Effector CD4-positive, alpha-beta T cell (primary cell): ENCODE results near the gene MTHFD1.

ENCODE experiments used
- DNase-seq: peaks from one replicate; pipeline ENCODE4 v3.0.0-alpha.2; 2020

MTHFD1 gene

DNA sequence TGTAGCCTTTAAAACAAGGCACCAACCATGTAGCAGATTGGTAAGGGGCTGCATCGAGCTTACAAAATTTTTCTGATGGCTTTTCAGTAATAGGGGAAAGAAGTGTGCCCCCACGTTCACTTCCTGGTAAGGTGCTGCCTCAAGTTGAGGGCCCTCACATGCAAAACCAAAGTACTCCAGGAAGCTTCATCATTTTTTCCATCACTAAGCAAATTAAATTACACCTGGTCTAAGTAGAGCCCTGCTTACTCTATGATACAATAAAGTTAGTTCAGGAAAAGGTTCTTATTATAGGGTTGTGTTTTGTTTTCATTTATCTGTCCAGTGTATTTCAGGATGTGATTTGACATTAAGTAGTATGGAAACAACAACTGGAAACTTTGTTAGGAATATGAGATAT lies 62.1 kb downstream of the MTHFD1 start:
- no peak for DNase-seq

DNA sequence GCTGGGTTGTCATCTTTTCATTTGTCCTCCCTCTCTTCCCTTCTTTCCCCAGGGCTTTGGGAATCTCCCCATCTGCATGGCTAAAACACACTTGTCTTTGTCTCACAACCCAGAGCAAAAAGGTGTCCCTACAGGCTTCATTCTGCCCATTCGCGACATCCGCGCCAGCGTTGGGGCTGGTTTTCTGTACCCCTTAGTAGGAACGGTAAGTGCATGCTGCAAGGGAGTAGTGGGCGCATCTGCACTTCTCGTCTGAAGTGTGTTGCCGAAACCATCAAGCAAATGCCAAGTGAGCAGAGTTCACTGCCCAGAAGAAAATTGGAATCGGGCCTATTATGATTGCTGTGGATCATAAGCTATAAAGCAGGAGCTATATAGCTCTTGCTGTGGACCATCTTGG lies 66.5 kb downstream of the MTHFD1 start:
- no peak for DNase-seq

- no peak for DNase-seq
Observed at GRCh38 chr14:64459405-64460136, 71.4 kb downstream of the MTHFD1 start.

GRCh38 chr14:64461221-64461620 lies 73.1 kb downstream of the MTHFD1 start:
- no peak for DNase-seq

- DNase-seq = no peak
Observed at GRCh38 chr14:64463195-64463594, 75.0 kb downstream of the MTHFD1 start.

GRCh38 chr14:64463873-64464272 lies 75.7 kb downstream of the MTHFD1 start:
- no peak for DNase-seq

- no peak for DNase-seq
Observed at GRCh38 chr14:64464651-64465050, 76.5 kb downstream of the MTHFD1 start.

DNA sequence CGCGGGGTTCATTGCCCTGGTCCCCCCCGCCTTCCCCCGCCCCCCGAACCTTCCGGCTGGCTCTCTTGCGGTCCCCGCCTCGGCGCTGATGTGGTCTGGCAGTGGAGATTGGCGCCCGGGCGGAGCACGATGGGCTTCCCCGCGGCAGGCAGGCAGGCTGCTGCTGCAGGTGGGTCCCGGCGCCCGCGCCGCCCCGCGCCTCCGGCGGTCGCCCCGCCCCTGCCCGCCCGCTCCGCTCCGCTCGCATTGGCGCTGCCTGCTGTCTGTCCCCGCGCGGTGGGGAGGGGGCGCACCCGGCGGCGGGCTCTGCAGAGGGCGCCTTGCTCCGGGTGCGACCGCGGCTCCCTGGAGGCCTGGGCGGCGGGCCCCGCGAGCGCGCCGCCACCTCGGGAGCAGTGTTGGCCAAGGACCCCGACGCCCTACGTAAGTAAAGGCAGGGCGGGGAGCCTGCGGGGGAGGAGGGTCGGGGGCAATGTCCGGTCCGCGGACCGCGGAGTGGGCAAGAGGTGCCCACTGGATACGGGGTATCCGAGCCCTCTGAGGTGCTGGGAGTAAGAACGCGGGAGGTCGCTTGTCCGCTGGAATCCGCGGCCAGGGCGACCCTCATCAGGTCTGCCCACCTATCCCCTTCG lies 77.2 kb downstream of the MTHFD1 start, which contains the start of gene AKAP5:
TSS of gene AKAP5 (plus strand) at position 309 of the 632 bp plus-strand sequence. CDS start 2,896 bp downstream, outside the sequence.
- peak; percentile 61 for DNase-seq

- DNase-seq = no peak
Observed at GRCh38 chr14:64465831-64466554, 77.8 kb downstream of the MTHFD1 start.

- no peak for DNase-seq
Observed at GRCh38 chr14:64467101-64467500, 78.9 kb downstream of the MTHFD1 start.

GRCh38 chr14:64467566-64467965 lies 79.4 kb downstream of the MTHFD1 start:
- DNase-seq = no peak

DNA sequence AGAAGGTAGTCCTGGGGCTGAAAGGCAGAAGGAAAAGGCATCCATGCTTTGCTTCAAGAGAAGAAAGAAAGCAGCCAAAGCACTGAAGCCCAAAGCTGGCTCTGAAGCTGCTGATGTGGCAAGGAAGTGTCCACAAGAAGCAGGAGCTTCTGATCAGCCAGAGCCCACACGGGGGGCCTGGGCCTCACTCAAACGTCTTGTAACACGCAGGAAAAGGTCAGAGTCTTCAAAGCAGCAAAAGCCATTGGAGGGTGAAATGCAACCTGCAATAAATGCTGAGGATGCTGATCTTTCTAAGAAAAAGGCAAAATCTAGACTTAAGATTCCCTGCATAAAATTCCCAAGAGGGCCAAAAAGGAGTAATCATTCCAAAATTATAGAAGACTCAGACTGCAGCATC lies 80.3 kb downstream of the MTHFD1 start:
- DNase-seq = no peak

DNA sequence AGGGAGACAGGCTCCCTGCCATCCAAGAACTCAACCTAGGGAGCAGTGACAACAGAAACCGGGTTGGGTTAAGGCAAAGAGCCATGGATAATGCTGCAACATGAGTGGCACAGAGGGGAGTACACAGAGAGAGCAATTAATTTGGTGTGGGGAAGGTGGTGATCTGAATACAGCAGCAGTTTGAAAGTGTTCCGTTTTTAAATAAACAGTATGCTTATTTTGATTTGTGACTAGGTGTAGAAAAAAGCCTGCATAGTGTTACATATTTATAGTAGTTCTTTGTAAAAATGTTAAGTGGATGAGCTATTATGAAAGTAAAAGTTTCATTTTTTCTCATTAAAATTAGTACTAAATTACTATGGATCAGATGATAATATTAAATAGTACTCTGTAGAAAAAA lies 85.9 kb downstream of the MTHFD1 start:
- DNase-seq = no peak

DNA sequence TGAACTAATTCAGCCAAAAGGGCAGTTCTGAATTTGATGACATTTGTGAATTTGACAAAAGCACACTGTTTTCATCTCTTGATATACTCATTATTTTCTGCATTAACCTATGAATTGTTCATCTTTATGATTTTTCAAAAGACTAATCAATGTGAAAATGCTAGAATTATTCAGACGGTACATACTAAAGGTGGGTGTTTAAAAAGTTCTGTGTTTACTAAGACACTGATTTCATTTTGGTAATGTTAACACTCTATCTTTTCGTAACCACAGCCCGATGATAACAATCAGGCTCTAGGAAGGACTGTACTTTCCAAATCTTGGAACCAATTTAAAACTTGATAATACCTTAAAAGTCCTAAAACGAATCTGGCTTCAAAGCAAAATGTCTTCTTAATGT lies 86.5 kb downstream of the MTHFD1 start:
- DNase-seq = no peak

- no peak for DNase-seq
Observed at GRCh38 chr14:64475585-64476273, 87.6 kb downstream of the MTHFD1 start.

- DNase-seq = no peak
Observed at GRCh38 chr14:64476438-64476837, 88.3 kb downstream of the MTHFD1 start.

- no peak for DNase-seq
Observed at GRCh38 chr14:64478634-64479250, 90.6 kb downstream of the MTHFD1 start.

GRCh38 chr14:64488590-64489099 lies 100.5 kb downstream of the MTHFD1 start:
- DNase-seq = no peak

DNA sequence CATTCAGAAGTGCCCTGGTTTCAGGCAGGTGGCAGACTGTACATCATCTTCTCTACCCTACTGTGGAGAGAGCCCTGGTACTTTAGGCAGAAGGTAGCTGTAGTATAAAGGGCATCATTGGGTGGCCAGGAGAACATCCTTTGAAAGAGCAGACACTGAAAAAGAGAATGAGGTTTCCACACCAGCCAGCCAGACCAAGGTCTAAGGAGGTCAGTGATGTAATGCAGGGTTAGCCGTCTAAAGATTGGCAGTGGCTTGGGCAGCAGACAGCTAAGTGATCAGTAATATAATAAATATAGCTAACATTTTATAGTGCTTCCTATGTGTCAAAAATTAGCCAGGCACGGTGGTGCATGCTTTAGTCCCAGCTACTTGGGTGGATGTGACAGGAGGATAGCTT lies 103.5 kb downstream of the MTHFD1 start:
- DNase-seq = no peak

DNA sequence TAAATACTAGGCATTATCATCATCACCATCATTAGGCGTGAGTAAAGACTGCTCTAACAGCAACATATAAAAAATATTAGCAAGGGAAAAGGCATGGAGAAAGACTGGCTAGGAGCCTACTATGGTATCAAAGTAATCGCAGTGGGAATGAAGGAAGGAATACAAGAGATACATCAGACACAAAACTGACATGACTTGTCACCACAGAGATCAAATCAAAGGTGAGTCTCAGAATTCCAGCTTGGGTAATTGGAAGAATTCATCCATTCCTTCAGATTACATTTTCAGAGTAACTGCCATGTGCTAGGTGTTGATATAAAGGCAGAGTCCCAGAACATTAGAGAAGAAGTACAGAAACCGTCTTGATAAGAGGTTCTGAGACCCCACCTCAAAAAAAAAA lies 105.3 kb downstream of the MTHFD1 start:
- DNase-seq = no peak

DNA sequence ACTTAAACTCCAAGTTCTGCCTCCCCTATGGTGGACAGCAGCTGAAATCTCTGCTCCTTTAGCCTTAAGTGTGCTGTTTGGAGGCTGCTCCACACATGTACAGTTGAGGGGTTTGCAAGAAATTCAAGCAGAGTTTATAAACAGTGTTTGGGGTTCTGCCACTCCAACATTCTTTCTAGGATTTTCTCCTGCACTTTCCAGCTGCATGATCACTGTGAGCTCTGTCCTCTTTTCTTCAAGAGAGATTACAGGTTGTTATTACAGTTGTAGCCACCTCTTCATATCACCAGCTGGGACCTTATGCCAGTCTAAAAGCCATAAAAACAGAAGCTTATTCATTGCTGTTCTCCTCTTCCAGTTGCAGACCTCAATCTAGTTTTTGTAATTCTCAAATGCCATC lies 107.1 kb downstream of the MTHFD1 start:
- no peak for DNase-seq

GRCh38 chr14:64496764-64497163 lies 108.6 kb downstream of the MTHFD1 start:
- DNase-seq = no peak

- DNase-seq = no peak
Observed at GRCh38 chr14:64500088-64500487, 111.9 kb downstream of the MTHFD1 start.
